SU-DHL-6 (cell line): Measurements from ENCODE around the gene WDR48.

Experiments used
- H2AFZ ChIP-seq: fragments of 200-600 bp; sonication (generic); 2 replicates; pipeline ENCODE4 v1.6.1; 2014; ENCODE audit warnings: low read depth, mild to moderate bottlenecking, moderate library complexity, mixed read lengths, antibody characterized with exemption, low read length; ENCODE audit not compliant: severe bottlenecking
- H3F3A ChIP-seq: fragments of 200-600 bp; shearing (Covaris generic); 2 replicates; pipeline ENCODE4 v1.6.0; 2016; ENCODE audit warnings: antibody characterized with exemption, mild to moderate bottlenecking; ENCODE audit not compliant: insufficient read depth
- H3K27ac ChIP-seq: fragments of 200-600 bp; sonication (generic); 2 replicates; pipeline ENCODE4 v1.5.1; 2016; ENCODE audit warnings: low read depth, mild to moderate bottlenecking, low read length, moderate library complexity, mixed read lengths
- H3K27me3 ChIP-seq: fragments of 200-600 bp; sonication (generic), shearing (Covaris generic); 2 replicates; pipeline ENCODE4 v1.6.0; 2014; ENCODE audit warnings: mild to moderate bottlenecking, low read length
- H3K36me3 ChIP-seq: fragments of 200-600 bp; sonication (generic); 2 replicates; pipeline ENCODE4 v1.6.1; 2014; ENCODE audit warnings: mild to moderate bottlenecking, low read length, mixed read lengths
- H3K4me2 ChIP-seq: fragments of 300-600, 200-600 bp; shearing (Covaris generic), sonication (generic); 2 replicates; pipeline ENCODE4 v1.6.0; 2014; ENCODE audit warnings: low read length, low read depth, mild to moderate bottlenecking; ENCODE audit not compliant: poor library complexity, severe bottlenecking
- H3K4me3 ChIP-seq: fragments of 200-600 bp; sonication (generic); 2 replicates; pipeline ENCODE4 v1.5.1; 2014; ENCODE audit warnings: antibody characterized with exemption, low read length, mild to moderate bottlenecking, mixed read lengths; ENCODE audit not compliant: insufficient read depth, poor library complexity, severe bottlenecking
- H3K79me2 ChIP-seq: fragments of 200-600 bp; sonication (generic); 2 replicates; pipeline ENCODE4 v1.6.1; 2014; ENCODE audit warnings: mild to moderate bottlenecking, low read length, moderate library complexity; ENCODE audit not compliant: insufficient read depth
- H3K9ac ChIP-seq: fragments of 200-600 bp; sonication (generic); 2 replicates; pipeline ENCODE4 v1.7.0; 2014; ENCODE audit warnings: mild to moderate bottlenecking, low read length
- H3K9me2 ChIP-seq: fragments of 200-600 bp; sonication (generic); replicated peaks from 2 replicates; pipeline ENCODE4 v1.6.1; 2014; ENCODE audit warnings: low read length; ENCODE audit not compliant: insufficient read depth
- H3K9me3 ChIP-seq: fragments of 200-600 bp; sonication (generic); 2 replicates; pipeline ENCODE4 v1.6.1; 2014; ENCODE audit warnings: low read length, mixed read lengths; ENCODE audit not compliant: insufficient read depth
- H4K20me1 ChIP-seq: fragments of 200-600 bp; sonication (generic); 2 replicates; pipeline ENCODE4 v1.6.1; 2014; ENCODE audit warnings: low read depth, mild to moderate bottlenecking, antibody characterized with exemption, low read length, moderate library complexity, mixed read lengths
- EZH2phosphoT487 ChIP-seq: fragments of 200-600 bp; sonication (generic), shearing (Covaris generic); conservative IDR thresholded peaks from 2 replicates; pipeline ENCODE4 v1.6.1; 2018; ENCODE audit warnings: mild to moderate bottlenecking, antibody characterized with exemption, low read length, moderate library complexity, mixed read lengths
- TF ChIP-seq, protein P1 (sequence below): fragments of 200-600 bp; sonication (generic); IDR thresholded peaks from one replicate; pipeline ENCODE4 v1.5.1; 2017; ENCODE audit warnings: antibody characterized with exemption, mild to moderate bottlenecking, low read length, moderate library complexity; ENCODE audit not compliant: insufficient read depth, poor library complexity, severe bottlenecking

WDR48 gene

GRCh38 chr3:39130693-39131265 is 79.0 kb downstream of the WDR48 start:
- Histone ChIP-seq H3K4me2 (no peak overlapping the region), H3F3A (no peaks in the 10 kb centered on the region), H3K36me3 (no peaks in the 10 kb centered on the region), H4K20me1 (no peaks in the 10 kb centered on the region), H3K9ac (no peak overlapping the region), H3K4me3 (no peak overlapping the region), H3K27ac (no peak overlapping the region), H3K79me2 (no peaks in the 10 kb centered on the region), H2AFZ (no peak overlapping the region), H3K9me2 (no peaks in the 10 kb centered on the region), H3K27me3 (no peaks in the 10 kb centered on the region), H3K9me3 (no peaks in the 10 kb centered on the region)
- TF ChIP-seq, protein P1, sequence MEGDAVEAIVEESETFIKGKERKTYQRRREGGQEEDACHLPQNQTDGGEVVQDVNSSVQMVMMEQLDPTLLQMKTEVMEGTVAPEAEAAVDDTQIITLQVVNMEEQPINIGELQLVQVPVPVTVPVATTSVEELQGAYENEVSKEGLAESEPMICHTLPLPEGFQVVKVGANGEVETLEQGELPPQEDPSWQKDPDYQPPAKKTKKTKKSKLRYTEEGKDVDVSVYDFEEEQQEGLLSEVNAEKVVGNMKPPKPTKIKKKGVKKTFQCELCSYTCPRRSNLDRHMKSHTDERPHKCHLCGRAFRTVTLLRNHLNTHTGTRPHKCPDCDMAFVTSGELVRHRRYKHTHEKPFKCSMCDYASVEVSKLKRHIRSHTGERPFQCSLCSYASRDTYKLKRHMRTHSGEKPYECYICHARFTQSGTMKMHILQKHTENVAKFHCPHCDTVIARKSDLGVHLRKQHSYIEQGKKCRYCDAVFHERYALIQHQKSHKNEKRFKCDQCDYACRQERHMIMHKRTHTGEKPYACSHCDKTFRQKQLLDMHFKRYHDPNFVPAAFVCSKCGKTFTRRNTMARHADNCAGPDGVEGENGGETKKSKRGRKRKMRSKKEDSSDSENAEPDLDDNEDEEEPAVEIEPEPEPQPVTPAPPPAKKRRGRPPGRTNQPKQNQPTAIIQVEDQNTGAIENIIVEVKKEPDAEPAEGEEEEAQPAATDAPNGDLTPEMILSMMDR: no peak
- no peak for TF ChIP-seq EZH2phosphoT487

DNA sequence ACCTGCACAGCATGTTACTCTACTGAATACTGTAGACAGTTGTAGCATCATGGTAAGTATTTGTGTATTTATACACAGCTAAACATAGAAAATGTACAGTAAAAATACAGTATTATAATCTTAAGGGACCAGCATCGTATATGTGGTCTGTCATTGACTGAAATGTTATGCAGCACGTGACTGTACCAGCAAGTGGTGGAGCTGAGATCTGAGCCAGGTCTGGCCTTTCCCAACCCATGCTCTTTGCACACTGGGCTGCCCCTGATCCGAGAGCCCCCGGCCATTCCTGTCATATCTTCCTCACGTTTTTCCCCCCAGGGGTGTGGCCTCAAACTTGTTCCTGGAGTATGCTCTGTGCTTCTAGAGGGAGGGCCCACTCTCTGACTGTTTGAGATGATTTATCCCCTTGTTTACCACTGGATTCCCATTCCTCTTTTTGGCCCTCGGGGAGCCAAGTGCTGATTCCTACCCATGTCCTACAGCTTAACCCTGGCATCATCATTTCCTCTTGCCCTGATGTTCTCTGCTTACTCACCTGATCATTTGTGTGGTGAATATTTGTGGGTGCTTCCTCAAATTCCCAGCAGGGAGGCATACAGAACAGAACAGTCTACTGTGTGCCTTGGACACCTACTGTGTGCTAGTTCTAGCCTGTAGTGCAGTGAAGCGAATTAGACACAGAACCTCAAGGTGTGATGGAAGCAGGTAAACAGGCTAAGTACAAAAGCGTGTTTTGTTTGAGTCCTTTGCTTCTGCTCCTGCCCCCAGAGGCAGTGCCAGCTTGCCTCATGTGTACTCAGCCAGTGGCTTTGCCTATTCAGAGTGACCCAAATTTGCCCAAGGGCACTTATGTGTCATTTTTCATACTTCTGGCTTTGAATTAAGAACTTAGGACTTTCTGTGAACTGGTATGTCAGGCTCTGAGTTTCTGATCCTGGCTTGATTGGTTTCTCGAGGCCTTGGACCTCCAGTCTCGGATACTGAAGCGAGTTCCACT is 80.6 kb downstream of the WDR48 start:
- no peaks in the 10 kb centered on the region for H3K9me3 ChIP-seq
- no peaks in the 10 kb centered on the region for H3K9me2 ChIP-seq
- H3K79me2 ChIP-seq: no peaks in the 10 kb centered on the region
- H3K4me2 ChIP-seq: no peak overlapping the region
- no peaks in the 10 kb centered on the region for H3F3A ChIP-seq
- no peak overlapping the region for H3K9ac ChIP-seq
- H2AFZ ChIP-seq: no peak overlapping the region
- no peak overlapping the region for H3K4me3 ChIP-seq
- TF ChIP-seq, protein P1: no peak
- no peak for TF ChIP-seq EZH2phosphoT487
- H4K20me1 ChIP-seq: no peaks in the 10 kb centered on the region
- no peak overlapping the region for H3K27ac ChIP-seq
- H3K36me3 ChIP-seq: no peaks in the 10 kb centered on the region
- H3K27me3 ChIP-seq: no peaks in the 10 kb centered on the region

GRCh38 chr3:39133093-39133490 is 81.3 kb downstream of the WDR48 start:
- Histone ChIP-seq H4K20me1 (no peaks in the 10 kb centered on the region), H3K4me2 (no peak overlapping the region), H3K9ac (no peak overlapping the region), H3K9me3 (no peaks in the 10 kb centered on the region), H3K27me3 (no peaks in the 10 kb centered on the region), H3K36me3 (no peaks in the 10 kb centered on the region), H3K9me2 (no peaks in the 10 kb centered on the region), H2AFZ (no peak overlapping the region), H3K79me2 (no peaks in the 10 kb centered on the region), H3F3A (no peaks in the 10 kb centered on the region), H3K4me3 (no peak overlapping the region), H3K27ac (no peak overlapping the region)
- TF ChIP-seq EZH2phosphoT487: no peak
- TF ChIP-seq, protein P1: no peak
